Measurements from ENCODE around the gene CERK. TPM values are rescaled to one million over a fixed set of nuclear protein-coding genes. Genes with fewer than 3 reads are reported as not detected.
A peak's percentile ranks its signal among the peaks of the same experiment; 100 is the strongest.

CERK gene
- polyA plus RNA-seq, 1 donor, result 82.3 TPM

DNA sequence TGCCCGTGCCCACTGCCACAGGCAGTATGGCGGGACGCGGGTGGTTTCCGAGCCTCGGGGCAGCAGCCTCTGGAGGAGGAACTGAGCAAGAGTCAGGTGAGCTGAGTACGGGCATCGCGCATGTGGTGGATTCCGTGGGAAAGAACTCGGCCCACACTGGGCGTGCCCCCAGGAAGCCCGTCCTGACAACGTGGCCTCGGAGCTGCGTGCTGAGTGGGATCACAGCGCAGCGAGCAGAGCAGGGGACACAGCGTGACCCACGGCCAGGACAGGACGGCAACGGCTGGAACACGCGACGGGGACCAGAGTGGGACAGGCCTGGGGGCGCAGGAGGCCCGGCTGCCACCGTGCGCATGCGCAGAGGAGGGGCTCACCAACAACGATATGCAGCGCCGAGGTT lies 36.8 kb downstream of the CERK start:
- H3K27ac ChIP-seq (ENCODE audit: low read length), result no peak overlapping the region
- H3K36me3 ChIP-seq (ENCODE audit: control insufficient read depth, insufficient read depth, low read length), result peaks cover 85% of the 10 kb centered on the region
- no peaks in the 10 kb centered on the region for H3K9me3 ChIP-seq (ENCODE audit: control insufficient read depth, low read depth, low read length)
- WGBS (ENCODE audit: insufficient coverage, low lambda C conversion rate), result no CpG with 5 or more reads among the region's 33 CpGs
- H3K27me3 ChIP-seq (ENCODE audit: control insufficient read depth, insufficient read depth, low read length), result no peaks in the 10 kb centered on the region
- DNase-seq, result no peak
- no peaks in the 10 kb centered on the region for H3K4me1 ChIP-seq (ENCODE audit: control insufficient read depth, insufficient read depth, low read length)
- H3K4me3 ChIP-seq (ENCODE audit: low read length), result no peak overlapping the region

DNA sequence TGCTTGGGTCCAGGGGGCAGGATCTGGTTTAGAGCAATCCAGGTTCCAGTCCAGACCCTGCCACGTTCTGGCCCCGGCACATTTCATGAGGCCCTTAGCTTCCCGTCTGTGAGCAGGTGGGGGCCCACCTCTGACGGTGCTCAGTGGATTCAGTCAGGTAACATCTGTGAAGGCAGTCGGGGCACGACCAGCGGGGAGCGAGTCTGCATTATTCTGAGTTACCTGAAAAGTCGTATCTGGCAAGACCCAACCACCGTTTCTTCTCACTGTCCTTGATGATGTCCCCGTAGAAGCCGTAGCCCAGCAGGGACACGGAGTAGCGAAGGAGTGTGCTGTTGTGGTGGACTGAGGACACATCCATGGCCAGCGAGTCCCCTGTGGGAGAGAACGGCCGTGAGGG lies 39.0 kb downstream of the CERK start:
- Histone ChIP-seq H3K27me3 (ENCODE audit: control insufficient read depth, insufficient read depth, low read length) (no peaks in the 10 kb centered on the region), H3K36me3 (ENCODE audit: control insufficient read depth, insufficient read depth, low read length) (peaks cover 91% of the 10 kb centered on the region), H3K4me3 (ENCODE audit: low read length) (no peak overlapping the region), H3K4me1 (ENCODE audit: control insufficient read depth, insufficient read depth, low read length) (no peaks in the 10 kb centered on the region), H3K27ac (ENCODE audit: low read length) (no peak overlapping the region), H3K9me3 (ENCODE audit: control insufficient read depth, low read depth, low read length) (no peaks in the 10 kb centered on the region)
- no peak for DNase-seq
- WGBS (ENCODE audit: insufficient coverage, low lambda C conversion rate), result no CpG with 5 or more reads among the region's 17 CpGs

DNA sequence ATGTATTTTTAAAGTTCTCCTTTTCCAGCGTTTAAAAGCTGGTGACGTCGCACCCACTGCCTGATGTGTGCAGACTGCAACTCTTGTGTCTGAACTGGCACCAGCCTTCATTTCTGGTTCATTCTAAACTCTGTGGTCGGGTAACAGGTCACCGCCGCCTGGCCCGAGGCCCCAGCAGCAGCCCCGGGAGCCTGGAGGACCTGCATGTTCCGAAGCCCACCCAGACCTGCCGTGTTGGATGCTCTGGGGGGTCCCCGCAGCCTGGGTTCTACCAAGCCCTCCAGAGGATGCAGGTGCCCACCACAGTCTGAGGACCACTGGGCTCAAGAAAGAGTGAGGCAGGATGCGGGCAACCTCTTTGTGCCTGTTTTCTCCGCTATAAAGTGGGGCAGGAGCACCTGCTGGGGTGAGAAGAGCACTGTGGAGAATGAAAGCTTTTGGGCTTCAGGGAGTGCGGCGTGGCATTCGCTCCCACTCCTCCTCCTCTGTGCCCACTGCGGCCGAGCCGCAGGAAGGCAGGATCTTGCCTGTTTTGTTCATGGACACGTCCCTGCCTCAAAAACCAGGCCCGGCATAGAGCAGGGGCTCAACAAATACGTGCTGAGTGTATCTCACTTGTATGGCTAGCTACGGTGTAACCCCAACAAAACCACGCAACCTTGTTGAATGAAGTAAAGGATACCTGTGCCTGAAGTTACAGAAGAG lies 40.1 kb downstream of the CERK start:
- Histone ChIP-seq H3K9me3 (ENCODE audit: control insufficient read depth, low read depth, low read length) (no peaks in the 10 kb centered on the region), H3K36me3 (ENCODE audit: control insufficient read depth, insufficient read depth, low read length) (peaks cover 92% of the 10 kb centered on the region), H3K4me1 (ENCODE audit: control insufficient read depth, insufficient read depth, low read length) (no peaks in the 10 kb centered on the region), H3K4me3 (ENCODE audit: low read length) (no peak overlapping the region), H3K27me3 (ENCODE audit: control insufficient read depth, insufficient read depth, low read length) (no peaks in the 10 kb centered on the region), H3K27ac (ENCODE audit: low read length) (no peak overlapping the region)
- DNase-seq, result no peak
- no CpG with 5 or more reads among the region's 24 CpGs for WGBS (ENCODE audit: insufficient coverage, low lambda C conversion rate)

DNA sequence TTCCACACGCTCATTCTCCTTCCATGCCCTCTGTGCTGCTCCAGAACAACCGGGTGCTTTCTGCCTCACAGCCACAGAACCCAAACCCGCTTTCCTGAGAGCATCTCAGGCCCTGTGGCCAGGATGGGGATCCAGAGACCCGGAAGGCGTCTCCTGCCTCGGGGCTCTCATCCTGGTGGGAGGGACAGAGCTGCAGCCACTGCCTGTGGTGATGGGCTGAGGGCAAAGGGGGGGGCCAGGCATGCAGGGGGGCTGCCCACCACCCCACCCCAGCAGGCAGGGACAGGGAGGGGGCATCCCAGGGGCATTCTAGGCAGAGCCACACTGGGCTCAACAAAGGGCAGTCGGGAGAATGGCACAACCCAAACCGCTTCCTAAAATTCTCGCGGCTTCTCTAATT lies 41.4 kb downstream of the CERK start:
- Histone ChIP-seq H3K27me3 (ENCODE audit: control insufficient read depth, insufficient read depth, low read length) (no peaks in the 10 kb centered on the region), H3K4me1 (ENCODE audit: control insufficient read depth, insufficient read depth, low read length) (no peaks in the 10 kb centered on the region), H3K4me3 (ENCODE audit: low read length) (no peak overlapping the region), H3K9me3 (ENCODE audit: control insufficient read depth, low read depth, low read length) (no peaks in the 10 kb centered on the region), H3K27ac (ENCODE audit: low read length) (no peak overlapping the region), H3K36me3 (ENCODE audit: control insufficient read depth, insufficient read depth, low read length) (peaks cover 88% of the 10 kb centered on the region)
- no peak for DNase-seq
- WGBS (ENCODE audit: insufficient coverage, low lambda C conversion rate), result 100% methylated on average over 1 of the region's 10 CpGs

DNA sequence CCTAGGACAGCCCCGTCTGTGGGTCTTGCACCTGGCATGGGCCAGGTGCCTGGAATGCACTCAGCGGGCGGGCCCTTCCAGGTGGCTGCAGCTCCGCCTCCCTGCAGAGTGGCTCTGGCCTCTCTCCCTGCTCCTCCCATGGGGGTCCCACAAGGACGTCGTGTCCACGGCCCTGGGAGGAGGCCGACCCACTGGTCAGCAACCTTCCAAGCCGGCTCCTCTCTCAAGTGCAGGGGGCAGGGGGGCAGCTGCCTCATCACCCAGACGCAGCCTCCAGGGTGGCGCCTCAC lies 41.9 kb downstream of the CERK start:
- no peak overlapping the region for H3K4me3 ChIP-seq (ENCODE audit: low read length)
- no peaks in the 10 kb centered on the region for H3K27me3 ChIP-seq (ENCODE audit: control insufficient read depth, insufficient read depth, low read length)
- no peak for DNase-seq
- H3K4me1 ChIP-seq (ENCODE audit: control insufficient read depth, insufficient read depth, low read length), result no peaks in the 10 kb centered on the region
- H3K36me3 ChIP-seq (ENCODE audit: control insufficient read depth, insufficient read depth, low read length), result peaks cover 88% of the 10 kb centered on the region
- H3K9me3 ChIP-seq (ENCODE audit: control insufficient read depth, low read depth, low read length), result no peaks in the 10 kb centered on the region
- no CpG with 5 or more reads among the region's 11 CpGs for WGBS (ENCODE audit: insufficient coverage, low lambda C conversion rate)
- H3K27ac ChIP-seq (ENCODE audit: low read length), result no peak overlapping the region

DNA sequence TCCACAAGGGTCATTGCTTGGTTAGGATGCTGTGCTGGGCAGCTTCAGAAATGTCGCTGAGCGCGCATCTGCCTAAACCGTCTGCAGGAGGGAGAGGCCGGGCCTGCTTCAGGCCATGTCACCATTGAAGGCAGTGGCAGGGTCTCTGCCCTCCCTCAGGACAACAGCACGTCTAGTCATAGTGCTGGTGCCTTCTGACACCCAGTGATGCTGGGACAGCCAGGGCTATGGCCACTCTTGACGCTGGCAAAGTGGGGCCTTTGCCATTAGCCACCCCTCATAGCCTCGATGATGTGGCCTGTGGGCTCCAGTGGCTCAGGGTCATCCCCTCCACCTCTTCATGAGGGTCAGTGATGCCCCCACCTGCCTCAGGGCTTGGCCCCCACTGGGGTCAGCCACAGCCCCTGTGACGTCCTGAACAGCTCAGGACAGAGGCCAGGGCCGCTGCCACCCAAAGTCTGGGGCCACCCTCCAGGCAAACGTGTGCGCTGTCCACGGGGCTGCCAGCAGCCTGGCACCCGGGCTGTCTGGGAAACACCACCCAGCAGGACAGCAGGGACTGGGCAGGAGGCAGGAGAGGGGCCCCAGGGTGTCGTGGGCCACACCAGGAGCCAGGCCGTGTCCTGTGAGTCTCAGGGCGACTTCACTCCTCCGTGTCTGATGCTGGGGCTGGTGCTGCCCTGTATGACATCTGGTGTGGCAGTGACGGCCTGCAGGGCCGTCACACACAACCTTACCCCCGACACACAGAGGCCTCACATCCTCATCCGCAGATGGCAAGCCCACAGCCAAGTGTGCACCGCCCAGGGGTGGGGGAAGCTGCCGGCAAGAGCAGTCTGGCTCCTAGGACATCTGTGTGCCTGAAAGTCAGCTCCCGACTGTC lies 42.5 kb downstream of the CERK start:
- DNase-seq, result peak in 1 of 2 donors; percentile 39
- WGBS (ENCODE audit: insufficient coverage, low lambda C conversion rate), result no CpG with 5 or more reads among the region's 25 CpGs
- Histone ChIP-seq H3K36me3 (ENCODE audit: control insufficient read depth, insufficient read depth, low read length) (peaks cover 85% of the 10 kb centered on the region), H3K9me3 (ENCODE audit: control insufficient read depth, low read depth, low read length) (no peaks in the 10 kb centered on the region), H3K27me3 (ENCODE audit: control insufficient read depth, insufficient read depth, low read length) (no peaks in the 10 kb centered on the region), H3K27ac (ENCODE audit: low read length) (no peak overlapping the region), H3K4me3 (ENCODE audit: low read length) (no peak overlapping the region), H3K4me1 (ENCODE audit: control insufficient read depth, insufficient read depth, low read length) (no peaks in the 10 kb centered on the region)

DNA sequence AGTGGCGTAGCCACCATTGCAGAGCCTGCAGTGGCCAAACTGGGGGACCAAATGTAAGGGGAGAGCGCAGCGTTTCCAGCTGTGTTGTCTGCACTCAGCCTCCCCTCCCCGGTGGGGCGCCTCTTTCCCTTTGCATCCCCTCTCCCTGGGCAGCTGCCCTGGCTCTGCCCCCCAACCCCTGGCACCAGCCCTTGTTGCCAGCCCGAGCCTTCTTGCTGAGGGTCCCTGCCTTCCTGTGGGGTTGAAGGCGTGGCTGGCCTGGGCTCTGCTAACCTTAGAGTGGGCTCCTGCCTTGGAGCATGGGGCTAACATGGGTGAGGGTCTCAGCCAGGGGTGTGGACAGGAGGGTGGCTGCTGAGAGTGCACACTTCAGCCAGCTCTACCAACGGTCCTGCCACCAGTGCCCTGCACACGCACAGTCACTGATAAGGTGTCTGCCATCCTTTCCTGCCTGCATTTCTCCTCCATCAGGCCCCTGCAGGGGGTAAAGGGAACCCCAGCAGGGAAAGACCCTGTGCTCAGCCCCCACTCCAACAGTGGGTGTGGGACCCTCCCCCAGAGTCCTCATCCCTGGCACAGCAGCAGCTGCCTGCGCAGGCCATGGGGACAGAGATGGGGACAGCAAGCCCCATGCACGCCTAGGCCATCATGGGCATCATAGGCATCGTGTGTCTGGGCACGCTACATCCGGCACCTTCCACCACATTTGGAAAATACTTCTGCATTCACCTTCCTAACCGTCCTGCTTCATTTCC lies 43.5 kb downstream of the CERK start:
- WGBS (ENCODE audit: insufficient coverage, low lambda C conversion rate), result 100% methylated on average over 3 of the region's 15 CpGs
- no peaks in the 10 kb centered on the region for H3K4me1 ChIP-seq (ENCODE audit: control insufficient read depth, insufficient read depth, low read length)
- no peak overlapping the region for H3K4me3 ChIP-seq (ENCODE audit: low read length)
- DNase-seq, result no peak
- no peaks in the 10 kb centered on the region for H3K9me3 ChIP-seq (ENCODE audit: control insufficient read depth, low read depth, low read length)
- H3K36me3 ChIP-seq (ENCODE audit: control insufficient read depth, insufficient read depth, low read length), result peaks cover 87% of the 10 kb centered on the region
- no peak overlapping the region for H3K27ac ChIP-seq (ENCODE audit: low read length)
- no peaks in the 10 kb centered on the region for H3K27me3 ChIP-seq (ENCODE audit: control insufficient read depth, insufficient read depth, low read length)

DNA sequence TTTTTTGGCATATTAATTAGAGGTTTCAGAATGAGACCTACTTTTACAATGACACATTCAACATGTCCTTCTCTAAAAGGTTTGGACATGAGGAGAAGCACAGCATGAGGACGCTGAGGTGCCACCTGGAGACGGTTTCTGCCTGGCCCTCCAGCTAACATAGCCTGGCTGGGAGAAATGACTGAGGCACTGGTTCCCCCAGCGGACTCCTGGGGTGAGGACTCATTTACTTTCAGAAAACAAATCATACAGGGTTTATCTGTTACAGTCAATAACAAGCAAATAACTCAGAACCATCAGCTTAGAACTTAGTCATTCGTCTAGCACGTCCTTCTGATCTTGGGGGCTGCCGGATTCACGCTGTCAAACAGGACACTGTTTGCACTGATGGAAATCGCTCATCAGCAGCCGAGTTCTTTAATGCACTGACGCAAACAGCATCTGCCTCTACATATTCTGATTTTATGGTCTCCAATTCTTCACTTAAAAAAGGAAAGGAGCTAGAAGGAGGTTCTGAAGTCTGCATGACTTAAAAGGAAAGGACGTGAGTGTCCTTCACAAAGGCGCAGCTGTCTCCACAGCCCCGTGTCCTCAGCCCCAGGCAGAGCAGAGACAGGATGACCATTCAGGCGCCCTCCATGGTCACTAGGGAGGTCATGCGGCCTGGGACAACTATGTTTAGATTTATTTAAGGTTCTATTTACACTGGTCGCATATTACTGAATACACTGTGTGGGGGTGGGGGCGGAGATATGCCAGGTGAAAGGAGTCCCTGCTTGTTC lies 44.2 kb downstream of the CERK start:
- Histone ChIP-seq H3K36me3 (ENCODE audit: control insufficient read depth, insufficient read depth, low read length) (peaks cover 85% of the 10 kb centered on the region), H3K4me1 (ENCODE audit: control insufficient read depth, insufficient read depth, low read length) (no peaks in the 10 kb centered on the region), H3K27me3 (ENCODE audit: control insufficient read depth, insufficient read depth, low read length) (no peaks in the 10 kb centered on the region), H3K27ac (ENCODE audit: low read length) (no peak overlapping the region), H3K4me3 (ENCODE audit: low read length) (no peak overlapping the region), H3K9me3 (ENCODE audit: control insufficient read depth, low read depth, low read length) (no peaks in the 10 kb centered on the region)
- no CpG with 5 or more reads among the region's 17 CpGs for WGBS (ENCODE audit: insufficient coverage, low lambda C conversion rate)
- no peak for DNase-seq

DNA sequence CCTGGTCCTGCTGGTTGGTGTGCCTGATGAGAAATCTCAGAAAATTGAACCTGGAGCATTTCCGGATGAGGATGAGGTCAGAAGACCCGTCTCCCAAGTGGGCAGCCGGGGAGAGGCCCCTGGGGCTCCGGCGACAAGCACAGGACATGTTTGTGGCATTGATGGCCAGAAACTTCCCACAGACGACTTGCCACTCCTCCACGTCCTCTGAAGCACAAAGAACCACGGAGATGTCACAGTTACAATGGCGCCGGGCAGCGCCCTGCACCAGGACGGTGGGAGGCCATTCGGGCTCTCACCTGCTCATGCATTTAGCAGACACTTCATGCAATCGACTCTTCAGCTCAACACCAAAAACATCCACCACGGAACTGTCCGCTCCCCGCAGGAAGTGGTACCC lies 46.5 kb downstream of the CERK start:
- no CpG with 5 or more reads among the region's 17 CpGs for WGBS (ENCODE audit: insufficient coverage, low lambda C conversion rate)
- Histone ChIP-seq H3K4me3 (ENCODE audit: low read length) (no peak overlapping the region), H3K9me3 (ENCODE audit: control insufficient read depth, low read depth, low read length) (no peaks in the 10 kb centered on the region), H3K36me3 (ENCODE audit: control insufficient read depth, insufficient read depth, low read length) (peaks cover 83% of the 10 kb centered on the region), H3K27me3 (ENCODE audit: control insufficient read depth, insufficient read depth, low read length) (no peaks in the 10 kb centered on the region), H3K4me1 (ENCODE audit: control insufficient read depth, insufficient read depth, low read length) (peaks cover 2% of the 10 kb centered on the region), H3K27ac (ENCODE audit: low read length) (no peak overlapping the region)
- no peak for DNase-seq

DNA sequence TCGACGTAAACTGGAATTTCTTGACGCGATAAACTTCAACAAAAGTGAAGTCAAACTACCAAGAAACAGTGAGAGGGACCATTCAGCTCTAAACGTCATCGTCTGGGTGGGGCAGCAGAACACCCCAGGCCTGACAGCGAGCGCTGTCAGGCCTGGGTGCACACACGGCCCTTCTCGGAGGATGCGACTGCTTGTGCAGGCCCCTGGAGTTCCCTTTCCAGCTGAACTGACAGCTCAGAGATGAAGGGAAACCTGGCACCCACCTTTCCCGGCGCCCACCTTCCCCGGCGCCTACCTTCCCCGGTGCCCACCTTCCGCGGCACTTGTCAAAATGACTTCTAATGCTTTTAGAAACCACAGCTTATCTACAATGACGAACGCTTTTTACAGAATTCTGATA lies 47.9 kb downstream of the CERK start:
- no peak for DNase-seq
- peaks cover 74% of the 10 kb centered on the region for H3K36me3 ChIP-seq (ENCODE audit: control insufficient read depth, insufficient read depth, low read length)
- no peak overlapping the region for H3K4me3 ChIP-seq (ENCODE audit: low read length)
- no peaks in the 10 kb centered on the region for H3K27me3 ChIP-seq (ENCODE audit: control insufficient read depth, insufficient read depth, low read length)
- WGBS (ENCODE audit: insufficient coverage, low lambda C conversion rate), result 100% methylated on average over 1 of the region's 20 CpGs
- H3K27ac ChIP-seq (ENCODE audit: low read length), result no peak overlapping the region
- no peaks in the 10 kb centered on the region for H3K9me3 ChIP-seq (ENCODE audit: control insufficient read depth, low read depth, low read length)
- peaks cover 15% of the 10 kb centered on the region for H3K4me1 ChIP-seq (ENCODE audit: control insufficient read depth, insufficient read depth, low read length)

Measured in large intestine (tissue), 3 donors.